Type B pancreatic cell (in vitro differentiated cells): ENCODE measurements around the gene NRM. TPM values are rescaled to one million over a fixed set of nuclear protein-coding genes. Genes with fewer than 3 reads are reported as not detected.

Source experiments
- DNase-seq: peaks from one replicate; pipeline ENCODE4 v3.0.0; 2021; ENCODE audit warnings: mixed read lengths; ENCODE audit not compliant: unreplicated experiment; ENCODE audit errors: extremely low spot score
- H3K27ac Mint-ChIP-seq: 2 replicates; pipeline ENCODE4 v1.8.0; 2021; ENCODE audit warnings: mild to moderate bottlenecking, mixed read lengths
- H3K27me3 Mint-ChIP-seq: 2 replicates; pipeline ENCODE4 v1.8.0; 2021; ENCODE audit warnings: mixed read lengths
- H3K36me3 Mint-ChIP-seq: 2 replicates; pipeline ENCODE4 v1.8.0; 2021; ENCODE audit warnings: mixed read lengths
- H3K4me1 Mint-ChIP-seq: one replicate; pipeline ENCODE4 v1.8.0; 2021; ENCODE audit warnings: mixed read lengths; ENCODE audit not compliant: unreplicated experiment
- H3K4me3 Mint-ChIP-seq: 2 replicates; pipeline ENCODE4 v1.8.0; 2021; ENCODE audit warnings: mild to moderate bottlenecking, mixed read lengths
- H3K9me3 Mint-ChIP-seq: 2 replicates; pipeline ENCODE4 v1.8.0; 2021; ENCODE audit warnings: mixed read lengths
- total RNA-seq: library from RNA; stranded (reverse); gene quantifications from 2 replicates; pipeline ENCODE4 v1.2.1, GENCODE V29; 2021; ENCODE audit warnings: low replicate concordance
- TF ChIP-seq, protein P1 (sequence below): fragments of 200-600 bp; sonication (generic); conservative IDR thresholded peaks from 2 replicates; pipeline ENCODE4 v1.5.0; 2021; ENCODE audit warnings: antibody characterized with exemption, mild to moderate bottlenecking

The NRM gene
- total RNA-seq, 1 donor from 2014 or later: 48.9 TPM

DNA sequence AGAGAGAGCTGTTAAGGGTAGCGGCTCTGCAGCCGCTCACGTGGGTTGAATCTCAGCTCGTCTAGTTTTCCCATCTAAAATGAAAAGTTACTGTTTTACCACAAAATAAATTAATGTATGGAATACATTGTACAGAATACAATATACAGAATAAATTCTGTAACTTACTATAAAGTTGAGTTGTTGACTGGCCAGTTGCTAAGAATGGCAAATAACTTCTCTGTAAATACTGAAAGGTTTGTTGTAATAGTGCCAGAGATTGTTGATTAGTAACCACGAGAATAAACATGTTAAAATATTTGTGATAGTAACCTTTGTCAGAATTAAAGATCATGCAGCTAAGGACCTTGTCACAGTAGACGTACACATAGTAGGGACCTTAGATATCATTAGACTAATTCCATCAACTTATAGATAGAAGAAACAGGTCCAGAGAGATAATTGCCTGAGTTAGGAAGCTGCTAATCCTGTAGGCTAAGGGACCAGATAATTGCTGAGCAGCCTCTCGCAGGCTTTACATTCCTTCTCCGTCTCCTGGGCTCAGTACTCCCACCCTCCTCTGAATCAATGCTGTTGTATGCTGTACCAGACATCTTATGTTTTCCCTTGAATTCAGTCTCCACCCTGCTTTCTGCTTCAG lies 544 bp upstream of the NRM start:
- H3K27ac Mint-ChIP-seq: peak overlapping the region; percentile 80
- H3K9me3 Mint-ChIP-seq: no peaks in the 10 kb centered on the region
- peaks cover 34% of the 10 kb centered on the region for H3K4me1 Mint-ChIP-seq
- H3K4me3 Mint-ChIP-seq: peak overlapping the region; percentile 92
- no peaks in the 10 kb centered on the region for H3K27me3 Mint-ChIP-seq
- DNase-seq: no peak
- TF ChIP-seq, protein P1, sequence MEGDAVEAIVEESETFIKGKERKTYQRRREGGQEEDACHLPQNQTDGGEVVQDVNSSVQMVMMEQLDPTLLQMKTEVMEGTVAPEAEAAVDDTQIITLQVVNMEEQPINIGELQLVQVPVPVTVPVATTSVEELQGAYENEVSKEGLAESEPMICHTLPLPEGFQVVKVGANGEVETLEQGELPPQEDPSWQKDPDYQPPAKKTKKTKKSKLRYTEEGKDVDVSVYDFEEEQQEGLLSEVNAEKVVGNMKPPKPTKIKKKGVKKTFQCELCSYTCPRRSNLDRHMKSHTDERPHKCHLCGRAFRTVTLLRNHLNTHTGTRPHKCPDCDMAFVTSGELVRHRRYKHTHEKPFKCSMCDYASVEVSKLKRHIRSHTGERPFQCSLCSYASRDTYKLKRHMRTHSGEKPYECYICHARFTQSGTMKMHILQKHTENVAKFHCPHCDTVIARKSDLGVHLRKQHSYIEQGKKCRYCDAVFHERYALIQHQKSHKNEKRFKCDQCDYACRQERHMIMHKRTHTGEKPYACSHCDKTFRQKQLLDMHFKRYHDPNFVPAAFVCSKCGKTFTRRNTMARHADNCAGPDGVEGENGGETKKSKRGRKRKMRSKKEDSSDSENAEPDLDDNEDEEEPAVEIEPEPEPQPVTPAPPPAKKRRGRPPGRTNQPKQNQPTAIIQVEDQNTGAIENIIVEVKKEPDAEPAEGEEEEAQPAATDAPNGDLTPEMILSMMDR: no peak
- H3K36me3 Mint-ChIP-seq: peaks cover 4% of the 10 kb centered on the region

DNA sequence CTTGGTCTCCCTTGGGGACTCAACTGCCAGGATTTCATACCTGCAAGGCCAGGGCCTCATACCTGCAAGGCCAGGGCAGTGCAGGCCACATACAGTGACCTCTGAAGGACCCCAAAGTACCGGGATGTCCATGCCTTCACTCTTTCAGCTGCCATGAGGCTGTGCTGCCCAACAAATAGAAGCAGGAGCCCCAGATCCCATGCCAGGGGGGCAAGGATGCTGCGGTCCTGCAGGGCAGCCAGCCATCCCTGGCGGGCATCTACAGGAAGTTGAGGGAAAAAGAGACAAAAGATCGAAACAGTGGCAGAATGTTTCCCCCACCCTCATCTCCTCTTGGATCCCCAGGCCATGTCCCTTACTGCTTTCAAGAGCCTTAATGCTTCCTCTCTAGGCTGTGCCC lies 799 bp downstream of the NRM start:
- no peak for DNase-seq
- Mint-ChIP-seq H3K36me3 (peaks cover 4% of the 10 kb centered on the region), H3K4me3 (peak overlapping the region; percentile 96), H3K4me1 (peaks cover 44% of the 10 kb centered on the region), H3K27ac (peak overlapping the region; percentile 83), H3K9me3 (no peaks in the 10 kb centered on the region), H3K27me3 (no peaks in the 10 kb centered on the region)
- TF ChIP-seq, protein P1: no peak

DNA sequence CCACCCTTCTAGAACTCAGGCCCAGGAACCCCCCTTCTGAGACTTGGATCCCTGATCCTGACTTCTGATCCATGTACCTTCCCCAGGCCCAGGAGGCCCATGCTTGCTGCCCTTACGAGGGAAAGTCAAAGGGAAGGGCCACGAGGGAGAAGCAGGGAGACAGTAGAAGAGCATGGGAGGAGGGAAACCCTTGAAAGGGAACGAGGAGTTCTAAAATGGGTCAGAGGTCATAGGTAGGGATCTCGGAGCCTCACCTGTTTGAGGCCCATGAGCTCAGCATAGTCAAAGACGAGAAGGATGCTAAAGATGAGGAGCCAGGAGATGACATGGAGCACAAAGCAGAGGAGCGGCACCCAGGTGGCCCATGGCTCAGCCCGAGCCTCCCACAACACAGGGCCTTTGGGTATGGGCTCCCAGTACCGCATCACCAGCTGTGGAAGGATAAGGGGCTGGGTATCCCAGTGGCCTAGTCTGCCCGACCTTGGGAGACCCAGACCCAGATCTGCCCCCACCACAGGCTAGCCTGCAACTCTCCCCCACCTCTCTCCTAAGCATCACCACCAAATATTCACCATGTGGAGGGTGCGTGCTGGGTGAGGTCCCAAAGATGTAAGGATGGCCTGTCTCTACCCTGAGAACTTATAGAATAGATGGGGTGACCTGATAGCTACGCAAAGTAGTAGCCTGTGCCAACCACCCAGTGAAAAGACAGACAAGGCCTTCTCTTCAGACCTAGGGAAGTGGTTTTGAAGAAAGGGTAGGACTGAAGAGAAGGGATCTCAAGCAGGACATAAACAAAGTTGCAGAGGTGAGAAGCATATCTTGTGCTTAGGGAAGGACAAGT lies 1.5 kb downstream of the NRM start:
- TF ChIP-seq, protein P1: no peak
- Mint-ChIP-seq H3K9me3 (no peaks in the 10 kb centered on the region), H3K27ac (no peak overlapping the region), H3K27me3 (no peaks in the 10 kb centered on the region), H3K4me1 (peaks cover 48% of the 10 kb centered on the region), H3K4me3 (peak overlapping the region; percentile 99), H3K36me3 (peaks cover 4% of the 10 kb centered on the region)
- no peak for DNase-seq

DNA sequence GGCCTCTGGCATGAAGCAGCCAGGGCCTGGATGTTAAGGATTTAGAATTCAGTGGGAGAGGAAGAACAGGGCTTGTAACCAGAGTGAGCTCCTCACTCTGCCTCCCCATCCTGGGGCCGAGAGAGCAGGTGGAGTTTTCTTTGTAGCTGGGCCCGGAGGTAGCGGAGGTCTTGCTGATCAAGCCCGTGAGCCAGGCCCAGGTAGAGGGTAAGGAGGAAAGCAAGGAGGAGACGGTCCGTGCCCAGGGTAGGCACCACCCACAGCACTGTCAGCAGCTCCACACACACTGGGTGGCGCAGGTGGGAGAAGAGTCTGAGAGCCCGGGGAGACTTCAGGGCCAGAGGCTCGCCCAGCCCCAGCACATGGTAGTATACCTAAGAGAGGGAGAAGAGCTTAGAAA lies 2.2 kb downstream of the NRM start:
- Mint-ChIP-seq H3K4me1 (peaks cover 54% of the 10 kb centered on the region), H3K4me3 (peak overlapping the region; percentile 99), H3K9me3 (no peaks in the 10 kb centered on the region), H3K27ac (peak overlapping the region; percentile 81), H3K27me3 (no peaks in the 10 kb centered on the region), H3K36me3 (peaks cover 7% of the 10 kb centered on the region)
- DNase-seq: no peak
- TF ChIP-seq, protein P1: no peak

DNA sequence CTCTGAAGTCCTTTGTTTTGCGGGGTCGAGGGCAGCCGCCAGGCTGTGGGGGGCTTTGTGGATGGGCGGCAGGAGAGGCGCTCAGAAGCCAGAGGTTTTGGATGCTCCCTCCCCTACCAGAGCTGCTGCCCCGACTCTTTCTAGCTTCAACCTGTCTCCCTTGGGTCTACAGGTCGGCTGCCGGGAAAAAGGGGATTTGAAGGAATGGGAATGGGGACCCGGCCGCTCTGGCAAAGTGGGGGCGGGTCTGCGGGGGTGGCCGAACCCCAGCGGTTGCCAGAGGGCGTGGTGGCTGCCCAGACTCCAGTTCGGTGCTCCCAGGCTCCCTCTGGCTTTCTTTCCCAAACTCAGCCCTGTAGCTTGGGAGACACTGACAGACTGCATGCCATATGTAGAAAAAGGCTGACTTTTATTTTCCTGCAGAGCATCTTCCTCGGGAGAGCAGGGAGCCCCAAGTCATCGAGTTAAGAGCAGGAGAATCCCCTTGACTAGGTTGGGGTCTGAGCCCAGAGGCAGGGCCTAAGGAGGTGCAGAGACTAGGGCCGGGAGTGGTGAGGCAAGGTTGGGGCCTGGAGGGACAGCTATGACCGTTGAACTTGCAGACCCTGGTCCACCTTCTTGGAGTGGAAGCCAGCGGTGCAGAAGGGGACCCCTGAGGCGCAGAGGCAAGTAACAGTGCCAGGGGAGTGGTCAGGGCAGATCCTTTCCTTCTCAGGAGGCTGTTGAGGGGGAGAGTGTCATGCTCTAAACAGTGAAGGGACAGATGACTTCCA lies 2.9 kb downstream of the NRM start:
- H3K4me3 Mint-ChIP-seq: peak overlapping the region; percentile 99
- DNase-seq: no peak
- peaks cover 57% of the 10 kb centered on the region for H3K4me1 Mint-ChIP-seq
- H3K36me3 Mint-ChIP-seq: peaks cover 7% of the 10 kb centered on the region
- peak overlapping the region; percentile 81 for H3K27ac Mint-ChIP-seq
- TF ChIP-seq, protein P1: no peak
- no peaks in the 10 kb centered on the region for H3K9me3 Mint-ChIP-seq
- no peaks in the 10 kb centered on the region for H3K27me3 Mint-ChIP-seq
